Measurements from ENCODE around the gene ARHGAP15.

- TF ChIP-seq CTCF (IDR thresholded peaks at IDR 0.05; ENCODE audit: low read length) (no peak), EZH2phosphoT487 (IDR thresholded peaks at IDR 0.05; ENCODE audit: low read length) (no peak)
These were observed 226.7 kb downstream of the ARHGAP15 start for GRCh38 chr2:143355870-143356269.

All from MM.1S (cell line).